Stomach smooth muscle (tissue), 2 donors: ENCODE results near the gene SRRM1.
"Not testable (repeated sequence)": the region's sequence is repeated elsewhere in the genome, so short reads cannot be mapped to it uniquely, and the experiment has no call there.

Experiments
- H3K27ac ChIP-seq: one replicate; pipeline ENCODE4 v1.7.0; 2013; ENCODE audit warnings: mild to moderate bottlenecking, low read length, inconsistent platforms
- H3K27me3 ChIP-seq, 2 donors: one replicate each; pipeline ENCODE4 v1.7.0; 2013; ENCODE audit warnings: low read length in 2 of 2; ENCODE audit not compliant: insufficient read depth in 2 of 2, control insufficient read depth in 1 of 2
- H3K36me3 ChIP-seq, 2 donors: one replicate each; pipeline ENCODE4 v1.7.0; 2013; ENCODE audit warnings: low read length in 2 of 2; ENCODE audit not compliant: control insufficient read depth in 2 of 2, insufficient read depth in 2 of 2
- H3K4me1 ChIP-seq: one replicate; pipeline ENCODE4 v1.7.0; 2013; ENCODE audit warnings: low read length; ENCODE audit not compliant: control insufficient read depth, insufficient read depth
- H3K4me3 ChIP-seq, 2 donors: one replicate each; pipeline ENCODE4 v1.7.0; 2013; ENCODE audit warnings: low read length in 2 of 2
- H3K9ac ChIP-seq, 2 donors: one replicate each; pipeline ENCODE4 v1.7.0; 2013; ENCODE audit warnings: low read length in 2 of 2, mild to moderate bottlenecking in 1 of 2
- H3K9me3 ChIP-seq, 2 donors: one replicate each; pipeline ENCODE4 v1.7.0; 2013; ENCODE audit warnings: low read length in 2 of 2; ENCODE audit not compliant: control insufficient read depth in 2 of 2
- donor health status: healthy.
- donor health status: Pancreatic carcinoma.

Gene SRRM1

GRCh38 chr1:24666794-24667193, 23.7 kb downstream of the SRRM1 start:
- no peaks in the 10 kb centered on the region for H3K4me1 ChIP-seq
- H3K27ac ChIP-seq: no peak overlapping the region
- no peak overlapping the region for H3K4me3 ChIP-seq
- no peaks in the 10 kb centered on the region for H3K9me3 ChIP-seq
- H3K36me3 ChIP-seq: peaks cover 64 to 68% of the 10 kb centered on the region in 2 donors
- H3K27me3 ChIP-seq: no peaks in the 10 kb centered on the region
- no peak overlapping the region for H3K9ac ChIP-seq

GRCh38 chr1:24671372-24671771, 28.3 kb downstream of the SRRM1 start:
- H3K9me3 ChIP-seq, H3K4me3 ChIP-seq, H3K27me3 ChIP-seq, H3K27ac ChIP-seq, H3K4me1 ChIP-seq, H3K9ac ChIP-seq: not testable (repeated sequence)
- H3K36me3 ChIP-seq: peaks cover 44 to 48% of the 10 kb centered on the region in 2 donors

GRCh38 chr1:24672686-24673085, 29.6 kb downstream of the SRRM1 start:
- not testable (repeated sequence) for H3K27ac ChIP-seq, H3K9ac ChIP-seq, H3K9me3 ChIP-seq, H3K4me1 ChIP-seq, H3K4me3 ChIP-seq, H3K27me3 ChIP-seq
- peaks cover 37 to 39% of the 10 kb centered on the region in 2 donors for H3K36me3 ChIP-seq

GRCh38 chr1:24673341-24673740, 30.2 kb downstream of the SRRM1 start:
- H3K4me3 ChIP-seq: no peak overlapping the region
- H3K27ac ChIP-seq: no peak overlapping the region
- no peak overlapping the region for H3K9ac ChIP-seq
- no peaks in the 10 kb centered on the region for H3K4me1 ChIP-seq
- H3K27me3 ChIP-seq: no peaks in the 10 kb centered on the region
- peaks cover 33 to 35% of the 10 kb centered on the region in 2 donors for H3K36me3 ChIP-seq
- no peaks in the 10 kb centered on the region for H3K9me3 ChIP-seq

GRCh38 chr1:24678421-24678820, 35.3 kb downstream of the SRRM1 start:
- not testable (repeated sequence) for H3K4me1 ChIP-seq, H3K27ac ChIP-seq, H3K9ac ChIP-seq, H3K27me3 ChIP-seq, H3K9me3 ChIP-seq, H3K4me3 ChIP-seq, H3K36me3 ChIP-seq

GRCh38 chr1:24679725-24680124, 36.6 kb downstream of the SRRM1 start:
- H3K27ac ChIP-seq: no peak overlapping the region
- no peak overlapping the region for H3K9ac ChIP-seq
- H3K4me3 ChIP-seq: no peak overlapping the region
- H3K27me3 ChIP-seq: no peaks in the 10 kb centered on the region
- no peaks in the 10 kb centered on the region for H3K9me3 ChIP-seq
- H3K4me1 ChIP-seq: peaks cover 2% of the 10 kb centered on the region
- H3K36me3 ChIP-seq: peaks cover 0 to 2% of the 10 kb centered on the region in 2 donors

- H3K4me1 ChIP-seq: peaks cover 3% of the 10 kb centered on the region
- no peaks in the 10 kb centered on the region for H3K36me3 ChIP-seq
- H3K27ac ChIP-seq: no peak overlapping the region
- H3K27me3 ChIP-seq: no peaks in the 10 kb centered on the region
- no peaks in the 10 kb centered on the region for H3K9me3 ChIP-seq
- H3K9ac ChIP-seq: no peak overlapping the region
- no peak overlapping the region for H3K4me3 ChIP-seq
These were observed 40.6 kb downstream of the SRRM1 start for GRCh38 chr1:24683713-24684162.

GRCh38 chr1:24688033-24688432, 44.9 kb downstream of the SRRM1 start:
- no peaks in the 10 kb centered on the region for H3K36me3 ChIP-seq
- peaks cover 7% of the 10 kb centered on the region for H3K4me1 ChIP-seq
- H3K27ac ChIP-seq: no peak overlapping the region
- H3K9ac ChIP-seq: peak overlapping the region in 1 of 2 donors; percentile 21
- no peak overlapping the region for H3K4me3 ChIP-seq
- no peaks in the 10 kb centered on the region for H3K27me3 ChIP-seq
- H3K9me3 ChIP-seq: no peaks in the 10 kb centered on the region

- no peaks in the 10 kb centered on the region for H3K27me3 ChIP-seq
- no peak overlapping the region for H3K27ac ChIP-seq
- no peaks in the 10 kb centered on the region for H3K36me3 ChIP-seq
- H3K4me3 ChIP-seq: peak overlapping the region in 1 of 2 donors; percentile 22
- H3K9ac ChIP-seq: no peak overlapping the region
- H3K9me3 ChIP-seq: no peaks in the 10 kb centered on the region
- H3K4me1 ChIP-seq: peaks cover 8% of the 10 kb centered on the region
These were observed 45.6 kb downstream of the SRRM1 start for GRCh38 chr1:24688621-24689195.

- no peaks in the 10 kb centered on the region for H3K36me3 ChIP-seq
- H3K27ac ChIP-seq: no peak overlapping the region
- no peaks in the 10 kb centered on the region for H3K27me3 ChIP-seq
- no peak overlapping the region for H3K9ac ChIP-seq
- H3K9me3 ChIP-seq: no peaks in the 10 kb centered on the region
- peaks cover 18% of the 10 kb centered on the region for H3K4me1 ChIP-seq
- H3K4me3 ChIP-seq: no peak overlapping the region
These were observed 47.9 kb downstream of the SRRM1 start for GRCh38 chr1:24691051-24691450.

- no peak overlapping the region for H3K27ac ChIP-seq
- no peaks in the 10 kb centered on the region for H3K36me3 ChIP-seq
- H3K4me1 ChIP-seq: peaks cover 18% of the 10 kb centered on the region
- no peaks in the 10 kb centered on the region for H3K9me3 ChIP-seq
- H3K4me3 ChIP-seq: no peak overlapping the region
- H3K9ac ChIP-seq: no peak overlapping the region
- H3K27me3 ChIP-seq: no peaks in the 10 kb centered on the region
These were observed 49.4 kb downstream of the SRRM1 start for GRCh38 chr1:24692351-24692980.
